PC-9 (cell line): Measurements from ENCODE around the gene VPS16. TPM values are rescaled to one million over a fixed set of nuclear protein-coding genes. Genes with fewer than 3 reads are reported as not detected.

Source experiments
- BruUV-seq: library from RNA; stranded (reverse); fragments of 400-500 nt; replicated peaks from 2 replicates; lab custom pipeline; 2021; lab: Mats Ljungman, UMichigan
- CTCF ChIA-PET: fragments of 300-600 bp; sonication (Branson Sonifier 250); formaldehyde crosslinking; loops from one replicate; lab custom pipeline; 2022; ENCODE audit warnings: antibody characterized with exemption; lab: Charles Lee
- POLR2A ChIA-PET: fragments of 300-600 bp; sonication (Branson Sonifier 250); formaldehyde crosslinking; loops from one replicate; lab custom pipeline; 2022; ENCODE audit warnings: antibody characterized with exemption; ENCODE audit not compliant: unreplicated experiment; lab: Charles Lee
- DNase-seq, 2 experiments: peaks; one replicate each; pipeline versions ENCODE4 v3.0.0 to v3.0.0-alpha.2; 2015 to 2022; ENCODE audit warnings: mixed read lengths in 1 of 2
- H2AFZ ChIP-seq: fragments of 200-600 bp; sonication (generic); 2 replicates; pipeline ENCODE4 v1.8.1; 2017; ENCODE audit warnings: antibody characterized with exemption
- H3F3A ChIP-seq: fragments of 200-600 bp; sonication (generic); 2 replicates; pipeline ENCODE4 v1.8.1; 2017; ENCODE audit warnings: antibody characterized with exemption, mild to moderate bottlenecking, low read depth; ENCODE audit not compliant: insufficient read depth
- H3K27ac ChIP-seq: fragments of 200-600 bp; sonication (generic); 2 replicates; pipeline ENCODE4 v1.6.1; 2016; ENCODE audit warnings: mixed run types
- H3K27me3 ChIP-seq: fragments of 200-600 bp; sonication (generic); 2 replicates; pipeline ENCODE4 v1.6.1; 2016; ENCODE audit warnings: low read depth, mixed run types; ENCODE audit not compliant: insufficient read depth
- H3K36me3 ChIP-seq: fragments of 200-600 bp; sonication (generic); 2 replicates; pipeline ENCODE4 v1.6.1; 2016; ENCODE audit warnings: low read depth, mixed run types
- H3K4me1 ChIP-seq: fragments of 200-600 bp; sonication (generic); replicated peaks from 2 replicates; pipeline ENCODE4 v1.6.1; 2016; ENCODE audit warnings: mixed run types; ENCODE audit not compliant: insufficient read depth
- H3K4me2 ChIP-seq: fragments of 200-600 bp; sonication (generic); 2 replicates; pipeline ENCODE4 v1.6.1; 2017; ENCODE audit warnings: mixed run types
- H3K4me3 ChIP-seq: fragments of 200-600 bp; sonication (generic); 2 replicates; pipeline ENCODE4 v1.6.1; 2016; ENCODE audit warnings: mixed run types
- H3K79me2 ChIP-seq: fragments of 200-600 bp; sonication (generic); 2 replicates; pipeline ENCODE4 v1.6.1; 2017; ENCODE audit warnings: low read depth, mixed run types
- H3K9me2 ChIP-seq: fragments of 200-600 bp; sonication (generic); 2 replicates; pipeline ENCODE4 v1.8.1; 2017; ENCODE audit warnings: mild to moderate bottlenecking; ENCODE audit not compliant: insufficient read depth
- H3K9me3 ChIP-seq: fragments of 200-600 bp; sonication (generic); 2 replicates; pipeline ENCODE4 v1.8.1; 2016; ENCODE audit warnings: low read depth; ENCODE audit not compliant: insufficient read depth
- H4K20me1 ChIP-seq: fragments of 200-600 bp; sonication (generic); 2 replicates; pipeline ENCODE4 v1.8.1; 2017; ENCODE audit not compliant: insufficient read depth
- EZH2 ChIP-seq: fragments of 200-600 bp; sonication (generic); IDR thresholded peaks from 2 replicates; pipeline ENCODE4 v1.8.0; 2017; ENCODE audit warnings: antibody characterized with exemption, low read depth
- intact Hi-C: fragments of 100-400 bp; cut with micrococcal nuclease; formaldehyde crosslinking; loops from one replicate; pipeline ENCODE4 v1.10.0; 2022; ENCODE audit not compliant: unreplicated experiment
- total RNA-seq: library from RNA; stranded (reverse); gene quantifications from 2 replicates; pipeline ENCODE4 v1.2.3, GENCODE V29; 2021
- TF ChIP-seq, protein P1 (sequence below): fragments of 200-600 bp; sonication (generic); conservative IDR thresholded peaks from 2 replicates; pipeline ENCODE4 v1.6.1; 2017; ENCODE audit warnings: mixed run types, antibody characterized with exemption, mild to moderate bottlenecking, moderate library complexity

VPS16 gene
- total RNA-seq, 1 experiment from 2014 or later = 31.9 TPM

DNA sequence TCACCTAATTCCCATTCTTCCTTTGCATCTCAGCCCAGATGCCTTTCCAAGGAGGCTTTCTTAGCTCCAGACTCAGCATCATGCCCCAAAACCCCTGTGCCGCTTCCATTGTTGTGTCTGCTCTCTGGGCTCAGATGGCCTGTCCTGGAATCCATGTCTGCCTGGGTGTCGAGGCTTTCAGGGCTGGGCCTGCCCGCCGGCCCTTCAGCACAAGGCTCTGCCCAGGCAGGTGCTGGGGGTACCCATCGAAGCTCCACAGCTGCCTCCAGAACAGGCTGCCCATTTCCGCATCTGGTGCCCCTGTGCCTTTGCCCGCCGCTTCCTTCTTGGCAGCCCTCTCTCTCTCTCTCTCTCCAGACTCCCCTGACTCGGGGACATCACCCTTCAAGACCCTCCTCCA is 41.3 kb upstream of the VPS16 start:
- no TSS peak for BruUV-seq
- H3K4me2 ChIP-seq = no peak overlapping the region
- H3F3A ChIP-seq = no peaks in the 10 kb centered on the region
- no peaks in the 10 kb centered on the region for H3K36me3 ChIP-seq
- no peaks in the 10 kb centered on the region for H4K20me1 ChIP-seq
- H3K9me3 ChIP-seq = no peaks in the 10 kb centered on the region
- no peak overlapping the region for H3K27ac ChIP-seq
- H3K9me2 ChIP-seq = no peaks in the 10 kb centered on the region
- intact Hi-C loops = no loop called here
- no peak overlapping the region for H2AFZ ChIP-seq
- TF ChIP-seq EZH2 = no peak
- TF ChIP-seq, protein P1, sequence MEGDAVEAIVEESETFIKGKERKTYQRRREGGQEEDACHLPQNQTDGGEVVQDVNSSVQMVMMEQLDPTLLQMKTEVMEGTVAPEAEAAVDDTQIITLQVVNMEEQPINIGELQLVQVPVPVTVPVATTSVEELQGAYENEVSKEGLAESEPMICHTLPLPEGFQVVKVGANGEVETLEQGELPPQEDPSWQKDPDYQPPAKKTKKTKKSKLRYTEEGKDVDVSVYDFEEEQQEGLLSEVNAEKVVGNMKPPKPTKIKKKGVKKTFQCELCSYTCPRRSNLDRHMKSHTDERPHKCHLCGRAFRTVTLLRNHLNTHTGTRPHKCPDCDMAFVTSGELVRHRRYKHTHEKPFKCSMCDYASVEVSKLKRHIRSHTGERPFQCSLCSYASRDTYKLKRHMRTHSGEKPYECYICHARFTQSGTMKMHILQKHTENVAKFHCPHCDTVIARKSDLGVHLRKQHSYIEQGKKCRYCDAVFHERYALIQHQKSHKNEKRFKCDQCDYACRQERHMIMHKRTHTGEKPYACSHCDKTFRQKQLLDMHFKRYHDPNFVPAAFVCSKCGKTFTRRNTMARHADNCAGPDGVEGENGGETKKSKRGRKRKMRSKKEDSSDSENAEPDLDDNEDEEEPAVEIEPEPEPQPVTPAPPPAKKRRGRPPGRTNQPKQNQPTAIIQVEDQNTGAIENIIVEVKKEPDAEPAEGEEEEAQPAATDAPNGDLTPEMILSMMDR = no peak
- no peak for DNase-seq
- H3K4me1 ChIP-seq = no peaks in the 10 kb centered on the region
- ChIA-PET CTCF (no interaction called here), POLR2A (no interaction called here)
- peaks cover 24% of the 10 kb centered on the region for H3K27me3 ChIP-seq
- H3K79me2 ChIP-seq = no peaks in the 10 kb centered on the region
- no peak overlapping the region for H3K4me3 ChIP-seq

DNA sequence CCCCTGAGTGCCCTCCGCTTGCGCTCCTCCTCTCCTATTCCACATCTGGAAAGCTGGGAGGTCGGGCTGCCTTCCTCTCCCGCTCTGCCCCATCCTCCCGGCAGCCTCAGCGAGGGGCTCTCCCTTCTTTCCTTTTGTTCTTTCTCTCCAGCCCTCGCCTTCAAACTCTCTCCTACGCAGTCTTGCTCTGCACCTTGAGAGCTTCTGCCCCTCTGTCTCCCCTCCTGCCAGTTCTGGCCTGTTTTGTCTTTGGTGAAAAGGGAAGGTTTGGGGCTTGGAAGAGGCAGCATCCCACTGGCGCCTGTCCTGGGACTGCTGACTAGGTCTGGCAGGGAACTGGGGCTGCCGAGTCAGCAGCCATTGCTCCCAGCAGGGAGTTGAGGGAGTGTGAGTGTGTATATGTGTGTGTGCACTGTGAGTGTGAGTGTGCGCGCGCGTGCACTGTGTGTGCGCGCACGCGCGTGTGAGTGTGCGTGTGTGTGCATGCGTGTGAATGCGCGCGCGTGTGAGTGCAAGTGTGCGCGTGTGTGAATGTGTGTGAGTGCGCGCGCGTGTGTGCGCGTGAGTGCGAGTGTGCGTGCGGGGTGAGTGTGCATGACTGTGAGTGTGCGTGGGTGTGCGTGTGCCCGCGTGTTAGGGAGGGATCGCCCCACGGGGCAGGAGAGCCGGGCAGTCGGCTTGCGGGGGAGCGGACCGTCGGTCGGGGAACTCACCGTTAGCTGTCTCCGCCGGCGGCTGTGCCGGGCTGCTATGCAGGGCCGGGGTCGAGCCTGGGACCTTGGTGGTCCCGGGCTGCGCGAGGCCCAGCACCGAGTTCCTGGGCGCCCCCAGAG is 40.6 kb upstream of the VPS16 start:
- Histone ChIP-seq H2AFZ (no peak overlapping the region), H3K4me1 (no peaks in the 10 kb centered on the region), H3K4me3 (no peak overlapping the region), H3K9me3 (no peaks in the 10 kb centered on the region), H3K36me3 (no peaks in the 10 kb centered on the region), H3K27me3 (peaks cover 24% of the 10 kb centered on the region), H4K20me1 (no peaks in the 10 kb centered on the region), H3F3A (no peaks in the 10 kb centered on the region), H3K27ac (no peak overlapping the region), H3K9me2 (no peaks in the 10 kb centered on the region), H3K79me2 (no peaks in the 10 kb centered on the region), H3K4me2 (no peak overlapping the region)
- TF ChIP-seq, protein P1 = no peak
- no peak for TF ChIP-seq EZH2
- intact Hi-C loops = no loop called here
- ChIA-PET CTCF (no interaction called here), POLR2A (no interaction called here)
- DNase-seq = no peak
- BruUV-seq = no TSS peak

DNA sequence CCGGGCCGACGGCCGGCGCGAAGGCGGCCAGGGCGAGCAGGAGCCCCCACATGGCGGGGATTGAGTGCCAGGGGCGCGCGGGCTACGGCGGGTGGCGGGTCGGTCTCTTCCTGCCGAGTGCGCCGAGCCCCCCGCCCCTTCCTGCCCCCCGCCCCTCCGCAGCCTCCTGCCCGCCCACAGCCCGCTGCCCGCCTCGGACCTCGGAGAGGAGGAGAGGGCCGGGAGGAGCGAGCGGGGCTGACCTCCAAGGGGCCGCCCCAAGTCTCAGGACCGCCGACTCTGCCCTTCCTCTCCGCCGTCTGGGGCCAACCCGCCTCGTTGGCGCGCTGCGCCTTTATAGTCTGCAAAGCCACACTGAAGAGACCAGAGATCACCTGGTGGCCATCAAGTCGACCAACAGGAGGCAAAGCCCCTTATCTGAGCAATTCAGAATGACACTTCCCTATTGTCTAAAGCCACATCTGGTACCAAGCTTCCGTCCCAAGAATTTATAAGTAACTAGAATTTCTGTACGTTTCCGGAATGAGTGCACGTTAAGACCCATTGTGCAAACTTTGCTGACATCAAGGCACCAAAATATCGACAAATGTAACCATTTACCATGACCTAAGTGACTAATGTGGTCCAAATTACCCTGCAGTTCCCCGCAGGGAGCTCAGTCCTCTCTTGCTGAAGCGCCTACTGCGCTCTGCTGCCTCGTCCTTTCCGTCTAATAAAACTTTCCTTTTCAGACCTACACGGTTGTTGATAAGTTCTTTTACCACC is 39.8 kb upstream of the VPS16 start, which contains the start of gene CPXM1:
CPXM1 (minus strand) TSS at position 107 of the 765 bp plus-strand sequence; CDS start at position 52, 55 bp downstream.
- H3K27me3 ChIP-seq = peaks cover 24% of the 10 kb centered on the region
- no peaks in the 10 kb centered on the region for H3K79me2 ChIP-seq
- POLR2A ChIA-PET = no interaction called here
- H3K4me3 ChIP-seq = no peak within 1 kb of the TSS
- H2AFZ ChIP-seq = no peak within 1 kb of the TSS
- no TSS peak for BruUV-seq
- no peak for TF ChIP-seq EZH2
- TF ChIP-seq, protein P1 = no peak
- no peaks in the 10 kb centered on the region for H3K9me3 ChIP-seq
- no peak within 1 kb of the TSS for H3K27ac ChIP-seq
- no peaks in the 10 kb centered on the region for H3K4me1 ChIP-seq
- H3K4me2 ChIP-seq = no peak within 1 kb of the TSS
- H3K9me2 ChIP-seq = no peaks in the 10 kb centered on the region
- intact Hi-C loops = no loop called here
- H4K20me1 ChIP-seq = no peaks in the 10 kb centered on the region
- H3F3A ChIP-seq = no peaks in the 10 kb centered on the region
- CTCF ChIA-PET = no interaction called here
- H3K36me3 ChIP-seq = no peaks in the 10 kb centered on the region
- DNase-seq = no peak
